Stimulated activated CD8-positive, alpha-beta memory T cell treated with anti-CD3 and anti-CD28 coated beads, Interleukin-15, amount 100 ng/mL, for 24 hours (primary cell): ENCODE measurements around the gene NEDD4.
"Not testable (repeated sequence)": the region's sequence is repeated elsewhere in the genome, so short reads cannot be mapped to it uniquely, and the experiment has no call there.

ENCODE experiments used
- DNase-seq: peaks from one replicate; pipeline ENCODE4 v3.0.0-alpha.2; 2020; ENCODE audit warnings: low read depth

The NEDD4 gene

DNA sequence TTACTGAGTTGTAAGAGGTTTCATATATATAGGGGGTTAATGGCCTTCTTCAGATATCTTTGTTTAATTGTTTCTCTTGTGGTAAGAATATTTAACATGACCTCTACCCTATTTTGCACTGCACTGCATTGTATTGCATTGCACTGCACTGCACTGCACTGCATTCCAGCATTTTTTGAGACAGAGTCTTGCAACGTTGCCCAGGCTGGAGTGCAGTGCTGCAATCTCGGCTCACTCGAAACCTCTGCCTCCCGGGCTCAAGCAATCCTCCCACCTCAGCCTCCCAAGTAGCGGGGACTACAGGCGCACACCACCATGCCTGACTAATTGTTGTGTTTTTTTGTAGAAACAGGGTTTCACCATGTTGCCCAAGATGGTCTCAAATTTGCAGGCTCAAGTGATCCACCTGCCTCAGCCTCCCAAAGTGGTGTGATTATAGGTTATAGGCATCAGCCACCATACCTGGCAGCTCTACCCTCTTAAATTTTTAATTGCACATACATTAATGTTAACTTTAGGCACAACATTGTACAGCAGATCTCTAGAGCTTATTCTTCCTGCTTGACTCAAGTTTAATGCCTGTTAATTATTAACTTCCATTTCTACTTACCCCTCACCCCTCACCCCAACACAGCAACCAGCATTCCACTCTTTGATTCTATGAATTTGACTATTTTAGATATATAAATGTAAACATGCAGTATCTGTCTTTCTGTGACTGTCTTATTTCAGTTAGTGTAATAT lies 38.4 kb downstream of the NEDD4 start:
- DNase-seq = no peak

DNA sequence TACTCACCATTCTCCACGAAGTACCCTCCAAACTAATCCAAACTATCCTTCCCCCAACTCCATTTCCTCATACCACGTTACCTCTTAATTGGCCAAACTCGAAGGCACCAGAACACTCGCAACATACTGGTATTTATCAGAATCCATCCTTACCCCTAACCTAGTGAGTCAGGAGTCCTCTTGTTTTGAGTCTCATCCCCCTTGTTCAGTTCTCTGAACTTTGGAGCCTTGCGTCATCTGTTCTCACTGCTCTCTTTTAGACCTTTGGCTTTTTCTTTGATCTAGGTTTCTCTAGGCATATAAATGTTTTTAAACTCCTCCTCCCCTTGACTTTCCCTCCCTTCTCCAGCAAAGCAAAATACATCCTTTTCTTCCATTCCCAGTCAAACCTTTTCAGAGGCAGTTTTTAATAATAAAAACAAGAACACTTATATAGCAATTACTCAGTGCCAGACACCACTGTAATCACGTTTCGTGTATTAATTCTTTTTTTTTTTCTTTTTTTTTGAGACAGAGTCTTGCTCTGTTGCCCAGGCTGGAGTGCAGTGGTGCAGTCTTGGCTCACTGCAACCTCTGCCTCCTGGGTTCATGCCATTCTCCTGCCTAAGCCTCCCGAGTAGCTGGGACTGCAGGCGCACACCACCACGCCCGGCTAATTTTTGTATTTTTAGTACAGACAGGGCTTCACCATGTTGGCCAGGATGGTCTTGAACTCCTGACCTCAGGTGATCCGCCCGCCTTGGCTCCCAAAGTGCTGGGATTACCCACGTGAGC lies 40.7 kb downstream of the NEDD4 start:
- DNase-seq = not testable (repeated sequence)

DNA sequence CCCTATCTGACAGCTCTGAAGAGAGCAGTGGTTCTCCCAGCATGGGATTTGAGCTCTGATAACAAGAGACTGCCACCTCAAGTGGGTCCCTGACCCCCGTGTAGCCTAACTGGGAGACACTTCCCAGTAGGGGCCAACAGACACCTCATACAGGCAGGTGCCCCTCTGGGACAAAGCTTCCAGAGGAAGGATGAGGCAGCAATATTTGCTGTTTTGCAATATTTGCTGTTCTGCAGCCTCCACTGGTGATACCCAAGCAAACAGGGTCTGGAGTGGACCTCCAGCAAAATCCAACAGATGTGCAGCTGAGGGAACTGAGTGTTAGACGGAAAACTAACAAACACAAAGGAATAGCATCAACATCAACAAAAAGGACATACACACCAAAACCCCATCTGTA lies 48.8 kb downstream of the NEDD4 start:
- DNase-seq = not testable (repeated sequence)

DNA sequence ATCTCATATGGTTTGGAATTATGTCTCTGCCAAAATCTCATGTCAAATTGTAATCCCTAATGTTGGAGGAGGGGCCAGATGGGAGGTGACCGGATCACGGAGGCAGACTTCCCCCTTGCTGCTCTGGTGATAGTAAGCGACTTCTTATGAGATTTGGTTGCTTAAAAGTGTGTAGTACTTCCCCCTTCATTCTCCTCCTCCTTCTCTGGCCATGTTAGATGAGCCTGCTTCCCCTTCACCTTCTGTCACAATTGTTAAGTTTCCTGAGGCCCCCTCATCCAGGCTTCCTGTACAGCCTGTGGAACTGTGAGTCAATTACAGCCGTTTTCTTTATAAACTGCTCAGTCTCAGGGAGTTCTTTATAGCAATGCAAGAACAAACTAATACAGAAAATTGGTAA lies 51.1 kb downstream of the NEDD4 start:
- DNase-seq = no peak

DNA sequence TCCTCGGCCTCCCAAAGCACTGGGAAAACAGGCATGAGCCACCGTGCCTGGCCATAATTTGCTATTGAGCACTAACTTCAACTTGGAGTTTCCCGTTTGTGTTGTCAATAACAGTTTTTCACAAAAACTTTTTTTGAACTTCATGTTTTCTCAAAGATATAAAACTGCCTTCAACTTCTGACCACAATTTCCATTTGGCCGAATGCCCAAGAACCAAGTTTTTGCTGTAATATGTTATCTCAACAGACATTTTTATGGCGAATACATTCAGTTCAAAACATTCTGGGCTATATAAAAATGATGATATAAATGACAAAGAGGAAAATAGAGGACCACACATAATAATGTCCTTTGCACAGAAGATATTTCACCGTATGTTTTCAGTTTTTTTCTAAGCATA lies 56.4 kb downstream of the NEDD4 start:
- DNase-seq = no peak

- DNase-seq = no peak
These were observed 64.5 kb downstream of the NEDD4 start for GRCh38 chr15:55928955-55929354.

DNA sequence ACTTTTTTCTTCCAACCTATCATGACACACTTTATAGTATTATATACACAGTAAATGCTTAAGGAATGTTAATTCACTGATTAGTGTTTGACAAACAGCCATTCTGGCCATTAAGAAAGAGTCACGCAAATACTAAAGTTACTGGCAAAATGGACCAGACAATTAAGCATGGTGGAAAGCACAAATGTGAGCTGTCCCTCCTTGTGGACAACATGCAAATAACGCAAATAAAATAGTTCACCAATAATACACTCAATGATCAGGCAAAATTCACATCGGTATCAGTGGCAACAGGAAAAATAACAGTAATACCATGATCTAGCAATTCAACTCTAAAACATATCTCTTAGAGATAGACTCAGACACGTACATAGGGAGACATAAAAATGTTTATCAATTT lies 71.7 kb downstream of the NEDD4 start:
- no peak for DNase-seq

GRCh38 chr15:55917881-55918296 lies 75.5 kb downstream of the NEDD4 start:
- no peak for DNase-seq

DNA sequence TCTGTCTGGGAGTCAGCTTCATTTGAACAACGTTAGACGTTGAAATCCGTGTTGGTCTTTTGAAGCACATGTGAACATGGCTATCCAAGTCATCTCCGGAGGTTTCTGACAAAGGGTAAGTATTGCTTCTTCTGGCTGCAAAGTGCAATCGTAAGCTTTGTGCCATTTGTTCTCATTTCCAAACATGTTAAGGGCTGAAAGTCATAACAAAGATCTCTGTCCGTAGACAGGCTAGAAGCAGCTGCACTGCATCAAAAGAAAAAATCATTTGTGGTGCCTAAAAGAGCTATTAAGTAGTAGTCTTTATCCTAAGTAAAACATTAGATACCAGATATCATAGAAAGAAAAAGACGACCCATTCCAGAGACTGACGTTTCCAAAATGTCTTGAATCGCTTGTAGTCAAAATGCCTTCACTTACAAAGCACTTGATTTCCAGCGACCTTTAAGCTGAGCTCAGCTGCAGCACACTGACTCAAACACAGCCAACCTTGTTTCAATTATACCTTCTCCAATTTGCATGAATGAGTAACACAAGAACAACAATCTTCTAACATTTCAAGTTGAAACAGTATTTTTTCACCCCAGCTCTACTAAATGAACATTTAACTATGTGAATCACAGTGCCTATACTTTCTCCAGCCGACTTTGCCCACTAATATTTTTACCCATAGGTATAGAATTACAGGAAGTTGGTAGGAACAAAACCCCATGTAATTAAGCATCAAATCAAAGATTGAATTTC lies 76.6 kb downstream of the NEDD4 start:
- no peak for DNase-seq

DNA sequence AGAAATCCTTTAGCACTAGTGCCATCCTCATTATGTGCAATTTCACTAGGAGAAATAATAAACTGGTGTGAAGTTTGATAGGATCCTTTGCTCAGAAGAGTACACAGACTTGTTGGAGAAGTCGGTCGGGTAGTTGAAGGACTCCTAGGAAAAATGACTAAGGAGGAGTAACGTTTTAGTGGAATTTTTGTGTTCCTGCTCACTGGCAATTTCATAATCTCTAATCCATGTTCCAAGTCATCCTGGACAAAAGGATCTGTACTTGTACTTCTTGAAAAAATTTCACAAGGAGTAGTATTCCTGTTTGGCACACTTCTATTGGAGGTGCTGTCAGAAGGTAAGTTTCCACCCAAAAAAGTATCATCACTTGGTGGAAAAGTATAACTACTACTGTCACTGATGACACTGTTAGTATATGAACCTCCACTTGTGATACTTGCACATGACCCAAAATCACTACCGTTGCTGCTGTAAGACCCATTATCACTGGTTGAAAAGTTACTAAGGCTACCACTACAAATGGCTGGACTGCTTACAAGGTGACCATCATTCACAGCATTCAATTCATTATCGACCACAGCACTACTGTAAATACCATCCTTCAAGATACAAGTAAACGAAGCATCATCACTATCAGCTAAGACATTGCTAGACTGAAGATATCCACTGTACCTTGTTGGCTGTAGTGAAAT lies 77.4 kb downstream of the NEDD4 start:
- DNase-seq = no peak

DNA sequence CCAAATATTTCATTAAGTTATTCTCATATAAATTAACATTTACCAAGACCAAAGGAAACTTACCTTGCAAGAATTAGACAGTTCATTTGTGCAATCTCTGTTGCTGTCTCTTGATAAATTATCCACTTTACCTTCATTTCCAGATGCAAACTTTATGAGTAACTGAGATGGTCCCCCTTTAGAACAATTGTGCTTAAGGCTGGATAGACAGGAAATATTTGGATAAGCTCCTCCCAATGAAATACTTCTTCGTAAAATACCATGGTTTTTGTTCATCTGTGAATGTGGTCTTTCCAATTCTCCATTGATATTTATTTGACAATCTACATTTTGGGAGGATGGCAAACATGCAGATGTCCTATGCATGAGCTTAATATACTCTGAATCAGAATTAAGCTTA lies 78.2 kb downstream of the NEDD4 start:
- no peak for DNase-seq

DNA sequence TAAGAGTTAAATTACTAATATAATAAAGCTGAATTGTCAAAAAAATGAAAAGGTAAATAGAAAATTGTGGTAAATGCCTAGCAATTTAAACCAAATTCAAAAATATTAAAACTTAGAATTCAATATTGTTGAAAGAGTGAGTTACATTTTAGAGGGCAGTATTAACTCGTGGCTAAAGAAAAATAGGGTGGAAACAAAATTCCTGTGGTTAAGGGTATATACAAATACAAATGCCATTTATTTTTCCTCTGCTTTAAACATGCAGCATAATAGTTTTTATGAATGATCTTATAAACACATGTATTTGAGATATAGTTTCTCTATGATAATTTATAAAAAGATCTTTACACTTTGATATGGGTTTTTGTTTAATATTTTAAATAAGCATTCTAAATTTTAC lies 79.0 kb downstream of the NEDD4 start:
- no peak for DNase-seq

DNA sequence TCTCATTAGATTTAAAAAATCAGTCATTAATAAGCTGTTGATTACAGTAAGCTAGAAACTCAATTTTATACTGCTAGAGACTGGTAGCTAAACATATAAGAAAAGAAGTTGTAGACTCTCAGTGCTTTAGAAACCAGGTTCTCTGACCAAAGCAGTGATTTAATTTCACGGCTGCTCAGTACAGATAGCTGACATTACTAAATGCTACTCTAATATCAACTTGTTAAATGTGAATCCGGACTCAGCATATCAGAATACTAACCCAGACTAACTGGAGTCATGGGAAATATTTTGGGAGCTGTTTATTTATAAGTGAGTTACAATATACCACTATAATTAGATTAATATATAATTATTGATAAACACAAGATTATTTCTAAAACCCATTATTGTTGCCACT lies 80.4 kb downstream of the NEDD4 start:
- no peak for DNase-seq

GRCh38 chr15:55909036-55909811 lies 84.2 kb downstream of the NEDD4 start:
- no peak for DNase-seq

GRCh38 chr15:55907797-55908196 lies 85.6 kb downstream of the NEDD4 start:
- DNase-seq = no peak

DNA sequence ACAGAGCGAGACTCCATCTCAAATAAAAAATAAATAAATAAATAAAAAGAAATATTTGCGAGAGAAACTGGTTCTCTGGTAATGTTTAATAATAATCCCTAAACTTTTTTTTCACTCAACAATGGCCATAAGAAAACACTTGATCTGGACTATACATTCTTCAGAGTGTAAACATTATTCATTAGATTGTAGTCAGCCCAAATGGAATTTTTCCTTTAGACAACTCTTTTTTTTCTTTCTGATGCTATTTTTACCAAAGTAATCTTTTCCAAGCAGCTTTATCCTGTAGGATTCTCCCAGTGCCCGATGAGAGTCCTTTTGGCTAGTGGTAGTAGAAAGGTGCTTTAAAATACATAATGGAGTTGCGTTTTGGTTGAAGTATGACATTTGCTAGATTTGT lies 90.4 kb downstream of the NEDD4 start:
- DNase-seq = no peak

GRCh38 chr15:55900019-55900418 lies 93.4 kb downstream of the NEDD4 start:
- no peak for DNase-seq

- no peak for DNase-seq
These were observed 93.9 kb downstream of the NEDD4 start for GRCh38 chr15:55899537-55899936.

DNA sequence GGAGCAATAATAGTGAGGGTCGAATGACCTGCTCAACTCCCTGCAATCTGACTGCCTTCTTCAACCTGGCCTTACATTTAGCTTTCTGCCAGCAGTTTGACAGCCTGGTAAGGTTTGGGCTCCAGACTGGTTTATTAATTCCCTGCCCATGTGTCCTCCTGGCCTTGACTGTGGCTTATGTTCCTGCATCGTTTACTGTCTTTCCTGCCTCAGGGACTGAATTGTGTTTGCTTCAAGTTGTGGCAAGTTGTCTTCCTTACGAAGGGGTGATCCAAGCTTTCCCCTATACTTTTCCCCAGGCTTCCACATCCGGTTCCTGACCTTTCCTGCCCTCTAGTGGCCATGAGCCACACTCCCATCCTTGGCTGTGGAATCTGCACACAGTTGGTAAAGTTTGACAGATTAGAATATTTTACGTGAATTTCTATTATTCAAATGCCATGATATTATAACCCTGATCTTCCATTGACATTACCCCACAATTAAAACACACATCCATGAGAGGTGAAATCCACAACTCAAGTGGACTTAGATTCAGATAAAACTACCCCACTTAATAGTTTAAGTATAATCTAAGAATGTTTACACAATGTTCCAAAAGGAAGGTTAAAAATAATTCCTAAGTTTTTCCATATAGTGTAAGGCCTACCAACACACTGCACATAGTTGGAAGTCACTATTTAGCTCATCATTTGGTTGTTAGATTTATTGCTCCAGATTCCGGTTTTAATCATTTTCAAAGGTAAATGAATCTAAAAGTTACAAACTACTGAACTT lies 95.7 kb downstream of the NEDD4 start:
- DNase-seq = no peak

DNA sequence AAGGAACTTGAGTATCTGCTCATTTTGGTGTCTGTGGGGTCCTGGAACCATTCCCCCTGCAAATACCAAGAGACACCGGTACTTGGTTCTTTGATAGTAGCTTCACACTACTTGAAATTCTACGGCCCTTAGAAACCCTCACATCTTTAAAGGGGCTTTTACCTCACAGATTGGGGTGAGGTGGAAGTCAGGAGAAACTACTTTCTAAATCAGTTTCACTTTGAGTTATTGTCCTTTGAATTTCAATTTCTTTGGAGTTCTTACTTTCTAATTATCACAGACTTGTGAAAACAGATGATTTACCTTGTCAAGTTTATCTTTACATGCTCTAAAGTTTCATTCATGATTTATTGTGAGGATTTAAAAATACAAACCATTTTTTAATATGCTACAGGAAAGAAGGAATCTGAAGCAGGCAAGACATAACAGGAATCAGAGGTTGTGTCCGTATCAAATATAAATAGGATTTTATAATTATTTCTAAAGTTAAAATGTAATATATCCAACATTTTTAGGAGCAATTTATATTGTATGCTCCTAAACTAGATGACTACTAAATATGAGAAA lies 98.9 kb downstream of the NEDD4 start:
- no peak for DNase-seq
